CD14-positive monocyte (primary cell): ENCODE measurements around the gene OR8S1. TPM values are rescaled to one million over a fixed set of nuclear protein-coding genes. Genes with fewer than 3 reads are reported as not detected.

Experiments used
- DNase-seq, 3 donors: peaks; one replicate each; pipeline ENCODE4 v3.0.0-alpha.2; 2011 to 2022
- H2AFZ ChIP-seq: 2 replicates; pipeline ENCODE4 v1.6.0; 2012; ENCODE audit warnings: mild to moderate bottlenecking, low read depth, low read length, inconsistent platforms; ENCODE audit not compliant: insufficient read depth, poor library complexity, severe bottlenecking
- H3K27ac ChIP-seq, 2 donors: 1 replicate in 1 of 2; 2 replicates in 1 of 2; pipeline ENCODE4 v1.5.1; 2012 to 2013; ENCODE audit warnings: low read length in 2 of 2, control low read depth in 1 of 2, inconsistent platforms in 1 of 2, low read depth in 1 of 2, mild to moderate bottlenecking in 1 of 2
- H3K27me3 ChIP-seq, 2 donors: one replicate each; pipeline versions ENCODE4 v1.6.0 to v1.6.1; 2011 to 2013; ENCODE audit warnings: low read length in 2 of 2; ENCODE audit not compliant: control insufficient read depth in 2 of 2, insufficient read depth in 2 of 2
- H3K36me3 ChIP-seq, 2 donors: replicated peaks in 1 of 2; 1 replicate in 1 of 2; 2 replicates in 1 of 2; pipeline versions ENCODE4 v1.5.1 to v1.6.1; 2012 to 2013; ENCODE audit warnings: low read length in 2 of 2, control low read depth in 1 of 2, inconsistent platforms in 1 of 2, mild to moderate bottlenecking in 1 of 2; ENCODE audit not compliant: insufficient read depth in 2 of 2, control insufficient read depth in 1 of 2
- H3K4me1 ChIP-seq, 2 donors: 1 replicate in 1 of 2; 2 replicates in 1 of 2; pipeline versions ENCODE4 v1.5.1 to v1.6.1; 2012 to 2013; ENCODE audit warnings: low read length in 2 of 2, control low read depth in 1 of 2, inconsistent platforms in 1 of 2, mild to moderate bottlenecking in 1 of 2, moderate library complexity in 1 of 2; ENCODE audit not compliant: insufficient read depth in 2 of 2, control insufficient read depth in 1 of 2
- H3K4me2 ChIP-seq: replicated peaks from 2 replicates; pipeline ENCODE3; 2012; ENCODE audit warnings: low read length, moderate library complexity, mild to moderate bottlenecking; ENCODE audit not compliant: poor library complexity, severe bottlenecking; ENCODE audit errors: extremely low read depth
- H3K4me3 ChIP-seq, 3 experiments: fragments of 200-600 bp in 1 of 3; sonication (generic) in 1 of 3; replicated peaks in 1 of 3; 1 replicate in 2 of 3; 2 replicates in 1 of 3; pipeline ENCODE4 v1.5.1; 2011 to 2013; ENCODE audit warnings: low read length in 3 of 3, mild to moderate bottlenecking in 3 of 3, control low read depth in 2 of 3, low read depth in 2 of 3, inconsistent platforms in 1 of 3, moderate library complexity in 1 of 3
- H3K79me2 ChIP-seq: 2 replicates; pipeline ENCODE4 v1.6.0; 2012; ENCODE audit warnings: mild to moderate bottlenecking, control low read depth, inconsistent platforms, low read length, moderate library complexity; ENCODE audit not compliant: insufficient read depth
- H3K9ac ChIP-seq: 2 replicates; pipeline ENCODE4 v1.6.0; 2017; ENCODE audit warnings: low read length, mild to moderate bottlenecking; ENCODE audit not compliant: insufficient read depth, poor library complexity, severe bottlenecking
- H3K9me3 ChIP-seq, 2 donors: replicated peaks in 1 of 2; 1 replicate in 1 of 2; 2 replicates in 1 of 2; pipeline versions ENCODE4 v1.5.1 to v1.6.1; 2012 to 2013; ENCODE audit warnings: low read length in 2 of 2, control low read depth in 1 of 2; ENCODE audit not compliant: control insufficient read depth in 1 of 2, insufficient read depth in 1 of 2
- H4K20me1 ChIP-seq: 2 replicates; pipeline ENCODE4 v1.6.0; 2012; ENCODE audit warnings: mild to moderate bottlenecking, low read length, control low read depth, moderate library complexity; ENCODE audit not compliant: insufficient read depth
- H3K27ac Mint-ChIP-seq, 7 donors: one replicate each; pipeline ENCODE4 v1.8.0; 2020; ENCODE audit warnings: mild to moderate bottlenecking in 7 of 7, mixed read lengths in 7 of 7, moderate library complexity in 6 of 7, inconsistent platforms in 2 of 7
- H3K27me3 Mint-ChIP-seq, 3 donors: one replicate each; pipeline ENCODE4 v1.8.0; 2021 to 2022; ENCODE audit warnings: low read depth in 3 of 3, mild to moderate bottlenecking in 3 of 3, mixed read lengths in 3 of 3, moderate library complexity in 3 of 3, inconsistent platforms in 1 of 3
- H3K36me3 Mint-ChIP-seq, 2 donors: one replicate each; pipeline ENCODE4 v1.8.0; 2020; ENCODE audit warnings: mixed read lengths in 2 of 2, inconsistent platforms in 1 of 2, mild to moderate bottlenecking in 1 of 2
- H3K4me1 Mint-ChIP-seq: one replicate; pipeline ENCODE4 v1.8.0; 2020; ENCODE audit warnings: mild to moderate bottlenecking, mixed read lengths
- H3K4me3 Mint-ChIP-seq, 2 donors: one replicate each; pipeline ENCODE4 v1.8.0; 2020; ENCODE audit warnings: mild to moderate bottlenecking in 2 of 2, mixed read lengths in 2 of 2, moderate library complexity in 1 of 2
- H3K9me3 Mint-ChIP-seq, 7 donors: one replicate each; pipeline ENCODE4 v1.8.0; 2020 to 2022; ENCODE audit warnings: mixed read lengths in 7 of 7, mild to moderate bottlenecking in 6 of 7, moderate library complexity in 6 of 7, inconsistent platforms in 2 of 7
- CTCF ChIP-seq: fragments of 200-600 bp; IDR thresholded peaks from one replicate; pipeline ENCODE4 v1.8.0; 2022; ENCODE audit warnings: antibody characterized with exemption, mild to moderate bottlenecking
- WGBS: methylation state at CpG from one replicate; pipeline ENCODE4 v1.1.5; 2013; ENCODE audit warnings: missing lambda C conversion rate; ENCODE audit not compliant: insufficient coverage; 5-methylcytosine and 5-hydroxymethylcytosine counted together
- intact Hi-C, 2 donors: fragments of 100-400 bp; cut with micrococcal nuclease; formaldehyde crosslinking; loops; one replicate each; pipeline versions ENCODE4 v1.15.0 to v1.15.1; 2023
- polyA plus RNA-seq, 3 donors: library from polyadenylated mRNA; depleted of rRNA in 1 of 3; unstranded in 2 of 3; stranded (reverse) in 1 of 3; fragments of 300-500 nt in 2 of 3; fragments of >200 nt in 1 of 3; fragmentation: Illumina TruSeq in 2 of 3; gene quantifications; 1 replicate in 2 of 3; 2 replicates in 1 of 3; pipeline ENCODE4 v1.2.3, GENCODE V29; 2012 to 2021

OR8S1 gene
- polyA plus RNA-seq, 3 donors, result not detected

GRCh38 chr12:48482930-48483329, 42.5 kb upstream of the OR8S1 start:
- H3K9ac ChIP-seq, result no peak overlapping the region
- no peaks in the 10 kb centered on the region for H4K20me1 ChIP-seq
- WGBS, result 71% methylated on average over 3 of the region's 3 CpGs
- intact Hi-C loops, result no loop called here
- no peak overlapping the region for H3K4me2 ChIP-seq
- no peak for DNase-seq
- no peaks in the 10 kb centered on the region for H3K9me3 ChIP-seq
- H3K4me3 ChIP-seq, result no peak overlapping the region
- TF ChIP-seq CTCF, result no peak
- H3K79me2 ChIP-seq, result no peaks in the 10 kb centered on the region
- Mint-ChIP-seq H3K4me1 (no peaks in the 10 kb centered on the region), H3K9me3 (peaks cover 0 to 3% (median 2%) of the 10 kb centered on the region in 7 donors), H3K36me3 (no peaks in the 10 kb centered on the region), H3K27me3 (peaks cover 7 to 17% (median 9%) of the 10 kb centered on the region in 3 donors), H3K4me3 (no peak overlapping the region), H3K27ac (no peak overlapping the region)
- H3K4me1 ChIP-seq, result no peaks in the 10 kb centered on the region
- no peak overlapping the region for H2AFZ ChIP-seq
- no peaks in the 10 kb centered on the region for H3K27me3 ChIP-seq
- H3K36me3 ChIP-seq, result no peaks in the 10 kb centered on the region
- H3K27ac ChIP-seq, result no peak overlapping the region

GRCh38 chr12:48486261-48486660, 39.2 kb upstream of the OR8S1 start:
- no peak overlapping the region for H3K27ac Mint-ChIP-seq
- intact Hi-C loops, result no loop called here
- 92% methylated on average over 1 of the region's 2 CpGs for WGBS

More at GRCh38 chr12:48486261-48486660, 39.2 kb upstream of the OR8S1 start:
- Histone ChIP-seq H2AFZ (no peak overlapping the region), H3K79me2 (no peaks in the 10 kb centered on the region), H3K27me3 (no peaks in the 10 kb centered on the region), H3K4me1 (no peaks in the 10 kb centered on the region), H3K4me2 (no peak overlapping the region), H3K36me3 (no peaks in the 10 kb centered on the region), H3K9ac (no peak overlapping the region), H3K4me3 (no peak overlapping the region), H3K27ac (no peak overlapping the region), H3K9me3 (no peaks in the 10 kb centered on the region), H4K20me1 (no peaks in the 10 kb centered on the region)
- Mint-ChIP-seq H3K36me3 (no peaks in the 10 kb centered on the region), H3K4me1 (no peaks in the 10 kb centered on the region), H3K27me3 (peaks cover 5 to 26% (median 13%) of the 10 kb centered on the region in 3 donors), H3K4me3 (no peak overlapping the region), H3K9me3 (peaks cover 0 to 5% (median 0%) of the 10 kb centered on the region in 7 donors)
- TF ChIP-seq CTCF, result no peak
- no peak for DNase-seq
